ENCODE results near the gene ROPN1B.
"Not testable (repeated sequence)": the region's sequence is repeated elsewhere in the genome, so short reads cannot be mapped to it uniquely, and the experiment has no call there.

DNA sequence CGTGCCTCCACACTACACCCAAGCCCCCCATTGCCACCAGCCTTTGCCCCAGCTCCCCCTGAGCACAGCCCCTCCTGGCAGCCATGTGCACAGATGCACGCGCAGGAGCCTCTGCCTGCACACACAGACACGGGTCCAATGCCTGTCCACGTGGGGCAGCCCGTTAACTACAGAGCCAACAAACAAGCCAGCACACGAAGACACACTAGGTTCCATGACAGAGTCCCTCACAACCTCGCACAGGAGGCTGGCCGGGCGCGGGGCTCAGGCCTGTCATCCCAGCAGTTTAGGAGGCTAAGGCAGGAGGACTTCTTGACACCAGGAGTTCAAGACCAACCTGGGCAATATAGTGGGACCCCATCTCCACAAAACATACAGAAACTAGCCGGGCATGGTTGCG lies 43.3 kb upstream of the ROPN1B start:
- not testable (repeated sequence) for TF ChIP-seq ZNF232 (CRISPR knock-in tag; IDR thresholded peaks at IDR 0.05); CBFB (CRISPR knock-in tag; IDR thresholded peaks at IDR 0.05; ENCODE audit: low read depth); GRHL2 (CRISPR knock-in tag; IDR thresholded peaks at IDR 0.05; ENCODE audit: insufficient replicate concordance, severe bottlenecking); ZBTB21 (CRISPR knock-in tag; IDR thresholded peaks at IDR 0.05; ENCODE audit: borderline replicate concordance); CREB1 (CRISPR knock-in tag; IDR thresholded peaks at IDR 0.05); ZNF138 (CRISPR knock-in tag; conservative IDR thresholded peaks at IDR 0.05); KAT7 (CRISPR knock-in tag; IDR thresholded peaks at IDR 0.05; ENCODE audit: borderline replicate concordance); USF2 (CRISPR knock-in tag; IDR thresholded peaks at IDR 0.05); ETV6 (CRISPR knock-in tag; IDR thresholded peaks at IDR 0.05); ZNF121 (CRISPR knock-in tag; IDR thresholded peaks at IDR 0.05); ATF3 (CRISPR knock-in tag; conservative IDR thresholded peaks at IDR 0.05); ATF1 (CRISPR knock-in tag; IDR thresholded peaks at IDR 0.05)
- TF ChIP-seq, protein P1, sequence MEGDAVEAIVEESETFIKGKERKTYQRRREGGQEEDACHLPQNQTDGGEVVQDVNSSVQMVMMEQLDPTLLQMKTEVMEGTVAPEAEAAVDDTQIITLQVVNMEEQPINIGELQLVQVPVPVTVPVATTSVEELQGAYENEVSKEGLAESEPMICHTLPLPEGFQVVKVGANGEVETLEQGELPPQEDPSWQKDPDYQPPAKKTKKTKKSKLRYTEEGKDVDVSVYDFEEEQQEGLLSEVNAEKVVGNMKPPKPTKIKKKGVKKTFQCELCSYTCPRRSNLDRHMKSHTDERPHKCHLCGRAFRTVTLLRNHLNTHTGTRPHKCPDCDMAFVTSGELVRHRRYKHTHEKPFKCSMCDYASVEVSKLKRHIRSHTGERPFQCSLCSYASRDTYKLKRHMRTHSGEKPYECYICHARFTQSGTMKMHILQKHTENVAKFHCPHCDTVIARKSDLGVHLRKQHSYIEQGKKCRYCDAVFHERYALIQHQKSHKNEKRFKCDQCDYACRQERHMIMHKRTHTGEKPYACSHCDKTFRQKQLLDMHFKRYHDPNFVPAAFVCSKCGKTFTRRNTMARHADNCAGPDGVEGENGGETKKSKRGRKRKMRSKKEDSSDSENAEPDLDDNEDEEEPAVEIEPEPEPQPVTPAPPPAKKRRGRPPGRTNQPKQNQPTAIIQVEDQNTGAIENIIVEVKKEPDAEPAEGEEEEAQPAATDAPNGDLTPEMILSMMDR (IDR thresholded peaks at IDR 0.05), result not testable (repeated sequence)
- TF ChIP-seq, protein P2, sequence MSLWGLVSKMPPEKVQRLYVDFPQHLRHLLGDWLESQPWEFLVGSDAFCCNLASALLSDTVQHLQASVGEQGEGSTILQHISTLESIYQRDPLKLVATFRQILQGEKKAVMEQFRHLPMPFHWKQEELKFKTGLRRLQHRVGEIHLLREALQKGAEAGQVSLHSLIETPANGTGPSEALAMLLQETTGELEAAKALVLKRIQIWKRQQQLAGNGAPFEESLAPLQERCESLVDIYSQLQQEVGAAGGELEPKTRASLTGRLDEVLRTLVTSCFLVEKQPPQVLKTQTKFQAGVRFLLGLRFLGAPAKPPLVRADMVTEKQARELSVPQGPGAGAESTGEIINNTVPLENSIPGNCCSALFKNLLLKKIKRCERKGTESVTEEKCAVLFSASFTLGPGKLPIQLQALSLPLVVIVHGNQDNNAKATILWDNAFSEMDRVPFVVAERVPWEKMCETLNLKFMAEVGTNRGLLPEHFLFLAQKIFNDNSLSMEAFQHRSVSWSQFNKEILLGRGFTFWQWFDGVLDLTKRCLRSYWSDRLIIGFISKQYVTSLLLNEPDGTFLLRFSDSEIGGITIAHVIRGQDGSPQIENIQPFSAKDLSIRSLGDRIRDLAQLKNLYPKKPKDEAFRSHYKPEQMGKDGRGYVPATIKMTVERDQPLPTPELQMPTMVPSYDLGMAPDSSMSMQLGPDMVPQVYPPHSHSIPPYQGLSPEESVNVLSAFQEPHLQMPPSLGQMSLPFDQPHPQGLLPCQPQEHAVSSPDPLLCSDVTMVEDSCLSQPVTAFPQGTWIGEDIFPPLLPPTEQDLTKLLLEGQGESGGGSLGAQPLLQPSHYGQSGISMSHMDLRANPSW (CRISPR knock-in tag; conservative IDR thresholded peaks at IDR 0.05; ENCODE audit: low read depth), result not testable (repeated sequence)
